Naive B cell (primary cell): ENCODE results near the gene CT47A1. TPM values are rescaled to one million over a fixed set of nuclear protein-coding genes. Genes with fewer than 3 reads are reported as not detected.

Experiments
- polyA plus RNA-seq, 6 donors: library from polyadenylated mRNA; unstranded; fragments of 300-500 nt; fragmentation: Illumina TruSeq; gene quantifications; one replicate each; pipeline ENCODE4 v1.2.3, GENCODE V29; 2021; ENCODE audit warnings: low read depth in 6 of 6

Gene CT47A1
- polyA plus RNA-seq, 6 donors from 2014 or later: not detected

Other genes starting within 250 kb of the CT47A1 start
- gene CT47B1, start 109.9 kb downstream of the CT47A1 start, polyA plus RNA-seq: not detected
- not detected for gene CT47A11, start 48.6 kb downstream of the CT47A1 start, polyA plus RNA-seq
- gene CT47A10, start 43.7 kb downstream of the CT47A1 start, polyA plus RNA-seq: not detected
- gene CT47A9, start 38.9 kb downstream of the CT47A1 start, polyA plus RNA-seq: not detected
- gene CT47A8, start 34.0 kb downstream of the CT47A1 start, polyA plus RNA-seq: not detected
- gene CT47A7, start 29.2 kb downstream of the CT47A1 start, polyA plus RNA-seq: not detected
- not detected for gene CT47A6, start 24.3 kb downstream of the CT47A1 start, polyA plus RNA-seq
- not detected for gene CT47A5, start 19.4 kb downstream of the CT47A1 start, polyA plus RNA-seq
- not detected for gene CT47A4, start 14.6 kb downstream of the CT47A1 start, polyA plus RNA-seq
- gene CT47A3, start 9.7 kb downstream of the CT47A1 start, polyA plus RNA-seq: not detected
- not detected for gene CT47A2, start 4.8 kb downstream of the CT47A1 start, polyA plus RNA-seq
- gene GLUD2, start 61.9 kb upstream of the CT47A1 start, polyA plus RNA-seq: under 1 TPM; 0.19 to 0.55 (median 0.42) TPM